ENCODE measurements around the gene TENM3.

The TENM3 gene

DNA sequence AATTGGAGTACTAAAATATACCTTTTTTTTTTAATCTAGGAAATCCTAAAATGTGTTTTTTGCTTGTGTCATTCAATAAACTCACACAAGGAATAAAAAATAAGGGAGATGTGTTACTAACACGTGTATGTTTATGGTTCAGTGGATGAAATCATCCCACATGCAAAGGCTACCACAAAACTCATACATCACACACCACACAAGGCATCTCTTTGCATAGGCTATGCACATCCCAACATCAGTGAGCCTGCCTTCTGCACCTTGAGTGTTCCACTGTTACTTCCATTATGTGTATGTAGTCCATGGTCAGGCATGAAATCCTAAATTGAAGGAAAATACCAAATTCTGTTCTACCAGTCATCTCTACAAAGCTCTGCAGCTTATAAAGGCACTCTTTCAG, 460.9 kb downstream of the TENM3 start:
- H3K27ac ChIP-seq: no peak overlapping the region
- TF ChIP-seq ZFX (IDR thresholded peaks at IDR 0.05): no peak
- TF ChIP-seq, protein P1, sequence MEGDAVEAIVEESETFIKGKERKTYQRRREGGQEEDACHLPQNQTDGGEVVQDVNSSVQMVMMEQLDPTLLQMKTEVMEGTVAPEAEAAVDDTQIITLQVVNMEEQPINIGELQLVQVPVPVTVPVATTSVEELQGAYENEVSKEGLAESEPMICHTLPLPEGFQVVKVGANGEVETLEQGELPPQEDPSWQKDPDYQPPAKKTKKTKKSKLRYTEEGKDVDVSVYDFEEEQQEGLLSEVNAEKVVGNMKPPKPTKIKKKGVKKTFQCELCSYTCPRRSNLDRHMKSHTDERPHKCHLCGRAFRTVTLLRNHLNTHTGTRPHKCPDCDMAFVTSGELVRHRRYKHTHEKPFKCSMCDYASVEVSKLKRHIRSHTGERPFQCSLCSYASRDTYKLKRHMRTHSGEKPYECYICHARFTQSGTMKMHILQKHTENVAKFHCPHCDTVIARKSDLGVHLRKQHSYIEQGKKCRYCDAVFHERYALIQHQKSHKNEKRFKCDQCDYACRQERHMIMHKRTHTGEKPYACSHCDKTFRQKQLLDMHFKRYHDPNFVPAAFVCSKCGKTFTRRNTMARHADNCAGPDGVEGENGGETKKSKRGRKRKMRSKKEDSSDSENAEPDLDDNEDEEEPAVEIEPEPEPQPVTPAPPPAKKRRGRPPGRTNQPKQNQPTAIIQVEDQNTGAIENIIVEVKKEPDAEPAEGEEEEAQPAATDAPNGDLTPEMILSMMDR (conservative IDR thresholded peaks at IDR 0.05): no peak

DNA sequence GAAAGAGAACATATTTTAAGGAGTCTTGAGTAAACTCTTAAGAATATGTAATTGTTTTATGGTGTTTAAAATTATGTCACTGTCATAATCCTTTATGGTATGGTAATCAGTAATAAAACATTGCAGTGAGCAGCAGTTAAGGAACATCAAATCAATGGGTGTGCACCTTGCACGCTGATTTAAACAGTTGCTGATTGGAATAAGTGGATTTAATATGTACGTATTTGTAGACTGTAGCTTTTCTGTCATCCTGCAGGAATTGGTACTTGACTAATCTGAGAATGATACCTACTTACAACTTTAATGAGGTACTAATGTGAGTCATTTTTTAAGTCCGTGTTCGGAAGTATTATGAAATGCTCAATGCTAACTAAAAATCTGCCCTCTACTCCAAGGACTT, 461.7 kb downstream of the TENM3 start:
- TF ChIP-seq, protein P1 (conservative IDR thresholded peaks at IDR 0.05): no peak
- TF ChIP-seq ZFX (IDR thresholded peaks at IDR 0.05): no peak
- no peak overlapping the region for H3K27ac ChIP-seq

DNA sequence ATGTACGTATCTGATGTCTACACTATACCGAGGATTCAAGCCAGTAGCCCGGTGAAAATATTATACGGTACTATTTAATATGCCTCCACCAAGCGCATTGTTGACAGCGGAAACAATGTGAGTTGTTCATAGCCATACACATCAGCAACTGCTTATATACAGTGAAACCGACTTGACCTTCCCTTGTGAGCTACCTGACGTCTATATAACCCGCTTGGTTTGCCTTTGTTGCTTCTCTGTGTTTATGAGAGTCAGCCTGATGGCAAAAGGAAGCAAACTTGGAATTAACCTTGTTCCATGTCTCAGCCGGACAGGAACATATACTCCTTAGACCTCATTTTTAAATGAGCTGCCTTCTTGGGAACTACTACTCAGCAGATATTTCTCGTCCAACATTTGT, 462.2 kb downstream of the TENM3 start:
- TF ChIP-seq, protein P1 (conservative IDR thresholded peaks at IDR 0.05): no peak
- no peak for TF ChIP-seq ZFX (IDR thresholded peaks at IDR 0.05)
- no peak overlapping the region for H3K27ac ChIP-seq

DNA sequence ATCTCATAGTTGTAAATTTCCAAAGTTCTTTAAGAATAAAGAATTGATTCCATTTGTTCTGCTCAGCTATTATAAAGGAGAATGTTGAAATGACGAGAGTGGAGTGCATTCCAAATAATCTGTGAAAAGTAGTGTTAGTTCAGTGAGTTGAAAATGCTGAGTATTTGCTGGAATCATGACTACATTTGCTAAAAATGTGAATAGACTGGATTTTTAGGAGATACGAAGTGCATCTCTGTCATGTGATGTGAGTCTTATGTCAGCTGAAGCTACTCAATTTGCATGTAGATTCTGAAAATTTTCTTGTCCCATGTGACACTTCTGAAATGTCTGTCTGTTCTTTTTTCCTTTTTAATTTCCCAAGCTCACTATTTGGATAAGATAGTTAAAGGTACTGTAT, 468.0 kb downstream of the TENM3 start:
- H3K27ac ChIP-seq: no peak overlapping the region
- TF ChIP-seq, protein P1 (conservative IDR thresholded peaks at IDR 0.05): no peak
- no peak for TF ChIP-seq ZFX (IDR thresholded peaks at IDR 0.05)

DNA sequence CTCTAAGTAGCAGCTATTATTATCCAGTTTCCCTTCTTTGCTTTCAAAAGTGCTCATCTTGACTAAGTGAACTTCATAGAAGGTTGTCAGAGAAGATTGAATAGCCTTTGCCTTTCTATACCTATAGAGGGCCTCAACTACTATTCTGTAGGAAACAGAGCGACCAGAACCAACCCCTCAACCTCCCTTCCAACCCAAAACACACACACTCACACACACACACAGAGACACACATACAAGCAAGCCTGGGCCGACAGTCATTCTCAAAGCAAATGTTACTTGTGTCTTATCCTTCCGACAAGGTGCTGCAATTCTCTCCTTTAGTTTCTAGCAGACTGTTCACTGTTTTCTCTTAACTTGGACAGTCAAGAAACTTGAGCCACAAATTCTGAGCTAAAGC, 472.3 kb downstream of the TENM3 start:
- no peak overlapping the region for H3K27ac ChIP-seq
- TF ChIP-seq ZFX (IDR thresholded peaks at IDR 0.05): no peak
- TF ChIP-seq, protein P1 (conservative IDR thresholded peaks at IDR 0.05): no peak

DNA sequence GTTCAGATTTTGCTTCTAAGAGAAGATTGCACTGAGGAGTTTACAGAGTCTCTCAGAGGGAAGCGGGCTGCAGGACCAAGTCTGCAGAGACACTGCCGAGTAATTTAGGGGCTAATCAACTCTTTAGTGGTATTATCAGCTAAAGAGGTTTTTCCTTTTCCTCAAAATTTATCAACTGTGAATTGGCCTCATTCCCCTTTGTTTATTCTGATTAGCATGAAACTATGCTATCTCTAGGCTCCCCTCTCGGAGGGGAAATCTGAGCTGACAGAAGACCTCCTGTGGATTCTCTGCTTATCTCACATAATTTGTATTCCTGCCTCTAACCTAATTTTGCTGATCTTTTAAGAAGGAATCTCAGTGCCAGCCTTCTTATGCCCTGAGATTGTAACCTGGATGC, 473.0 kb downstream of the TENM3 start:
- no peak overlapping the region for H3K27ac ChIP-seq
- TF ChIP-seq, protein P1 (conservative IDR thresholded peaks at IDR 0.05): no peak
- TF ChIP-seq ZFX (IDR thresholded peaks at IDR 0.05): no peak

DNA sequence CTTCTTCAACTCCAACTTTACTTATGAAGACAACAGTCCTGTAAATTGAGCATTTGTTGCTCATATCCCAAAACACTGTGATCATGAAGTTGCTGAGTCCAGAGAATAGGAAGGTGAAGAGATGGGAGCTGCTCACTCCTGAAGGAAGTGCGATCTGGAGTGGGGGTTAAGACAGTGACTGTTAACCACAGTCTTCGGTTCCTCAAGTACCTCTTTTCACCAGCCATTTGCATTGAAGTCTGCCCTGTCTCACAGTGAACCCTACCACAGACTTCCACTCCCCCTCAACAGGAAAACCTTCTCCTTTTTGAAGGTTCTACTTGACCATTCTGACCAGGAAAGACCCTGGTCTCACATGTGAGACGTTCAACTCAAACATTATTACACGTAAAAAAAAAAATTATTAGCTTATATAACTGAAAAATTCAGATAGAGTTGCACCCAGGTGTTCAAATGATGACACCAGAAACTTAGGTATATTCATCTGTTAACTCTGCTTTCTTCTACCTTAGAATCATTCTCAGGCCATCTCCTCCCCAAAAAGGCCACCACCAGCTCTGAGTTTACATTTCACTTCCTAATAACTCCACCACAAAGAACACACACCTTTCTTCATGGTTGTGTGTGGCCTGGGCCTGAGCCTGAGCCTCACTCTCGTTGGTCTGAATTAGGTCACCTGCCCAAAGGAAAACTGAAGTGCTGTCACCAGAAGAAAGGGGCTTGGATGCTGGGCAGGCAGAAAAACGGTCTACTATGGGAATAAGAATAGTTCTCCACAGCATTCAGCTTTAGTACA, 474.8 kb downstream of the TENM3 start:
- TF ChIP-seq, protein P1 (conservative IDR thresholded peaks at IDR 0.05): no peak
- TF ChIP-seq ZFX (IDR thresholded peaks at IDR 0.05): no peak
- H3K27ac ChIP-seq: no peak overlapping the region

All from C4-2B (cell line).